BLaER1 treated with 17β-estradiol and CSF1 and Interleukin-3, amounts not matched to agents 10 nM and 100 nM (cell line): ENCODE measurements around the gene TMEM126A.
"Not testable (repeated sequence)": the region's sequence is repeated elsewhere in the genome, so short reads cannot be mapped to it uniquely, and the experiment has no call there.

Experiments used
- H3K27ac ChIP-seq, 11 experiments: shearing (Covaris generic); formaldehyde crosslinking; 2 replicates each; pipeline ENCODE4 v1.8.1; 2022
- H3K27me3 ChIP-seq, 11 experiments: shearing (Covaris generic); formaldehyde crosslinking; 2 replicates each; pipeline ENCODE4 v1.8.1; 2022
- H3K36me3 ChIP-seq, 11 experiments: shearing (Covaris generic); formaldehyde crosslinking; 2 replicates each; pipeline ENCODE4 v1.8.1; 2022
- H3K4me1 ChIP-seq, 10 experiments: shearing (Covaris generic); formaldehyde crosslinking; 2 replicates each; pipeline ENCODE4 v1.8.1; 2022
- H3K4me2 ChIP-seq, 11 experiments: shearing (Covaris generic); formaldehyde crosslinking; 2 replicates each; pipeline ENCODE4 v1.8.1; 2022
- H3K4me3 ChIP-seq, 10 experiments: shearing (Covaris generic); formaldehyde crosslinking; 2 replicates each; pipeline ENCODE4 v1.8.1; 2022
- H3K9ac ChIP-seq, 11 experiments: shearing (Covaris generic); formaldehyde crosslinking; 2 replicates each; pipeline ENCODE4 v1.8.1; 2022
- H3K9me3 ChIP-seq, 11 experiments: shearing (Covaris generic); formaldehyde crosslinking; replicated peaks in 1 of 11; 2 replicates each; pipeline ENCODE4 v1.8.1; 2022
- H4K20me1 ChIP-seq, 11 experiments: shearing (Covaris generic); formaldehyde crosslinking; 2 replicates each; pipeline ENCODE4 v1.8.1; 2022
- Cebpa-rat ChIP-seq, 11 experiments: shearing (Covaris generic); IDR thresholded peaks; 2 replicates each; pipeline ENCODE4 v1.8.1; 2022

Gene TMEM126A

DNA sequence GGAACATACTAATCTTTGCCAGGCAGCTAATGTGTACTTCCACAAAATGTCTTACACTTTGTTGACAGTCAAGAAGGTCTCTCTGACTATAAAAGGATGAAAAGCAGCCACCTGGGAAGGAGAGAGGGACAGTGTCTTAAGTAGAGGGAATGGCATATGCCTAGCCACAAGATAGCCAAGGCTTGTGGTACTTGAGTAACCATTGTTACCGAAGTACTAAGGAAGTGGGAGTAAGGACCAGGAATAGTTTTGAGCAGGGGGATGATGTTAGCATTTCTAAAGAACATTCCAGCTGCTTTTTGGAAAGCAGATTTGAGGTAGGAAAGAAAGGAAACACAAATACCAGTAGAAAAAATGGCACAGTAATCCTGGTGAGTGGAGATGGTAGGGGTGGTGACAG, 3.4 kb downstream of the TMEM126A start:
- H4K20me1 ChIP-seq, result peaks cover 6 to 40% (median 29%) of the 10 kb centered on the region in 11 experiments; a peak in 17 of 22 replicates
- H3K27me3 ChIP-seq, result no peaks in the 10 kb centered on the region
- peaks cover 30 to 56% (median 43%) of the 10 kb centered on the region in 11 experiments; a peak in 21 of 22 replicates for H3K36me3 ChIP-seq
- no peaks in the 10 kb centered on the region for H3K9me3 ChIP-seq
- no peak for TF ChIP-seq Cebpa-rat (IDR thresholded peaks at IDR 0.05)
- H3K27ac ChIP-seq, result no peak overlapping the region
- H3K9ac ChIP-seq, result no peak overlapping the region
- peaks cover 23 to 57% (median 30%) of the 10 kb centered on the region in 10 experiments for H3K4me1 ChIP-seq
- H3K4me3 ChIP-seq, result no peak overlapping the region
- H3K4me2 ChIP-seq, result no peak overlapping the region

DNA sequence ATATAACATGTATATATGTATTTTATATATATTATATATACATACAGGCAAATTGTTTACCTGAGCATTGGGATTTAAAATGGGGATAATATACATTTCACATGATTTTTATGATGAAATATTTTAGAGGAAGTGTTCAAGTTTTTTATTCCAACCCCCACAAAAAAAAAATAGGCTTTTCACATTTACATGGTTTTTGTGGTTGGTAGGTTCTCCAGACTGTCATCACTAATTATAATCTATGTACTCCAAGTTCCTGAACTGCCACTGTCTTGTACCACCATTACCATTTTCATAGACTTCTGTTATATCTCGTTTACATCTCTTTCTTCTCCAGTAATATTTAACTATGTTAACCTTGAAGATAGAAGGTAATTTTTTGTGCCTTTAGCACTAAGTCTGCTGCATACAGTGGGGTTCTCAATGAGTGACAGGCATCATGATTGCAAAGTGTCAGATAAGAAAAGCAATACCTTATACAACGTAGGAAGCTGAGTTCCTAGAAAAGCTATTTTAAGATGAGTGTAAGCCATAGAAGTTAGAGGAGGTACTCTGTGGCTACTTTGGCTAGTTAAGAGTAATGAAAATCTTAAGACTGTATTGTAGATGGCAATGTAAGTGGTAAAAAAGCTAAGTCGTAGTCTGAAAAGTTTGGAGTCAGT, 5.2 kb downstream of the TMEM126A start:
- H3K4me2 ChIP-seq, result peak overlapping the region in 5 of 11 experiments; percentile 4 to 60 (median 26); a peak in 6 of 22 replicates
- no peak overlapping the region for H3K4me3 ChIP-seq
- no peak overlapping the region for H3K27ac ChIP-seq
- H3K9me3 ChIP-seq, result no peaks in the 10 kb centered on the region
- peaks cover 7 to 58% (median 46%) of the 10 kb centered on the region in 11 experiments; a peak in 18 of 22 replicates for H4K20me1 ChIP-seq
- TF ChIP-seq Cebpa-rat (IDR thresholded peaks at IDR 0.05), result no peak
- peaks cover 16 to 49% (median 23%) of the 10 kb centered on the region in 10 experiments for H3K4me1 ChIP-seq
- no peaks in the 10 kb centered on the region for H3K27me3 ChIP-seq
- H3K9ac ChIP-seq, result no peak overlapping the region
- H3K36me3 ChIP-seq, result peaks cover 48 to 74% (median 61%) of the 10 kb centered on the region in 11 experiments

DNA sequence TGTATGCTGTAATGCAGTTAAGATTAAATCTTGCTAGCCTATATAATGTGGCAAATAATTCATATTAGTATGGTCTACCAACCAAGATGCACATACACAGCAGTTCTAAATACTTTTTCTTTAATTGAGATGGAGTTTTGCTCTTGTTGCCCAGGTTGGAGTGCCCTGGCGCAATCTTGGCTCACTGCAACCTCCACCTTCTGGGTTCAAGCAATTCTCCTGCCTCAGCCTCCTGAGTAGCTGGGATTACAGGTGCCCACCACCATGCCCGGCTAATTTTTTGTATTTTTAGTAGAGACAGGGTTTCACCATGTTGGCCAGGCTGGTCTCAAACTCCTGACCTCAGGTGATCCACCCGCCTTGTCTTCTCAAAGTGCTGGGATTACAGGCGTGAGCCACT, 6.6 kb downstream of the TMEM126A start:
- H3K36me3 ChIP-seq, result peaks cover 61 to 88% (median 75%) of the 10 kb centered on the region in 11 experiments

DNA sequence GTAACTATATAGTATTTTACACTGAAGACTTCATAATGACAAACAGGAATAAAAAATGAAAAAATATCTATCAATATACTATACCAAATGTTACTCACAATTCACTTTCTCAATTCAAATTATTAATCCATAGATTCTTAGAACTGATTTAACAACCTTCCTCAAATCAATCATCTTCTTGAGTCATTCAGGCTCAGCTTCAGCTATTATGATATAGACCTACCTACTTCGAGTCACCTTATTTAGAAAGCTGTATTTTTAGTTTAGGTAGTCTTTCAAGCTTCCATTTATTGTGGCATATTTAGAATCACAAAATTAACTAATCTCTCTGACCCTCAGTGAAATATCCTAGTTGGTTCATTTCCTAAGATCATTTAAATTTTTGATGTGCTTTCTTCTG, 9.0 kb downstream of the TMEM126A start:
- H3K4me3 ChIP-seq, result no peak overlapping the region
- no peak overlapping the region for H3K27ac ChIP-seq
- H3K4me2 ChIP-seq, result no peak overlapping the region
- peaks cover 31 to 93% (median 85%) of the 10 kb centered on the region in 11 experiments for H4K20me1 ChIP-seq
- no peaks in the 10 kb centered on the region for H3K27me3 ChIP-seq
- no peak for TF ChIP-seq Cebpa-rat (IDR thresholded peaks at IDR 0.05)
- H3K36me3 ChIP-seq, result peaks cover 63 to 96% (median 78%) of the 10 kb centered on the region in 11 experiments
- no peak overlapping the region for H3K9ac ChIP-seq
- peaks cover 10 to 54% (median 32%) of the 10 kb centered on the region in 10 experiments; a peak in 17 of 20 replicates for H3K4me1 ChIP-seq
- no peaks in the 10 kb centered on the region for H3K9me3 ChIP-seq

More for the DNA sequence above, 6.6 kb downstream of the TMEM126A start:
- not testable (repeated sequence) for H3K27me3 ChIP-seq, H3K4me3 ChIP-seq, H3K9me3 ChIP-seq, H3K27ac ChIP-seq, H3K9ac ChIP-seq, H3K4me2 ChIP-seq
- Histone ChIP-seq H3K4me1 (peaks cover 7 to 43% (median 14%) of the 10 kb centered on the region in 10 experiments), H4K20me1 (peaks cover 15 to 72% (median 61%) of the 10 kb centered on the region in 11 experiments; a peak in 19 of 22 replicates)

DNA sequence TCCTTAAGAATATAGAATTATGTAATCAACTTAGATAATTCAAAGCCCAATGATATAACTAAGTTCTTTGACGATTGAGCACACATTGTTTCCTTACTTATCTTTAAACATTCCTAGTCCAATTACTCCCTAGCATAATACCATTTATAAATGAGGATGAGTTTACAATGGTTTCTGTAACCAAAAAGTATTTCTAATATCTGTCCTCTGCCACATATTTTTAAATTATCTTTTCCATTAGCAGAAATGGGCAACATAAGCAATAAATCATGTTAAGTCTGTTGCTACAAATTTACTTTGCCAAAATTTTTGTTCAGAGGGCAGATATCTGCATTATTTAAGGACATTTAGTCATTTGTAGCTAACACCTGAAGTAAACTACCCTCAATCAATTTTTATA, 10.4 kb downstream of the TMEM126A start:
- Histone ChIP-seq H3K4me1 (peaks cover 6 to 49% (median 32%) of the 10 kb centered on the region in 10 experiments; a peak in 17 of 20 replicates), H3K27me3 (no peaks in the 10 kb centered on the region), H3K27ac (no peak overlapping the region), H4K20me1 (peaks cover 42 to 100% (median 93%) of the 10 kb centered on the region in 11 experiments), H3K9me3 (no peaks in the 10 kb centered on the region), H3K4me2 (no peak overlapping the region), H3K9ac (0 out of 22 replicates have a peak overlapping the region, but pooled peaks of 1 of the 11 experiments have one; percentile 25), H3K36me3 (peaks cover 63 to 94% (median 79%) of the 10 kb centered on the region in 11 experiments), H3K4me3 (no peak overlapping the region)
- no peak for TF ChIP-seq Cebpa-rat (IDR thresholded peaks at IDR 0.05)

DNA sequence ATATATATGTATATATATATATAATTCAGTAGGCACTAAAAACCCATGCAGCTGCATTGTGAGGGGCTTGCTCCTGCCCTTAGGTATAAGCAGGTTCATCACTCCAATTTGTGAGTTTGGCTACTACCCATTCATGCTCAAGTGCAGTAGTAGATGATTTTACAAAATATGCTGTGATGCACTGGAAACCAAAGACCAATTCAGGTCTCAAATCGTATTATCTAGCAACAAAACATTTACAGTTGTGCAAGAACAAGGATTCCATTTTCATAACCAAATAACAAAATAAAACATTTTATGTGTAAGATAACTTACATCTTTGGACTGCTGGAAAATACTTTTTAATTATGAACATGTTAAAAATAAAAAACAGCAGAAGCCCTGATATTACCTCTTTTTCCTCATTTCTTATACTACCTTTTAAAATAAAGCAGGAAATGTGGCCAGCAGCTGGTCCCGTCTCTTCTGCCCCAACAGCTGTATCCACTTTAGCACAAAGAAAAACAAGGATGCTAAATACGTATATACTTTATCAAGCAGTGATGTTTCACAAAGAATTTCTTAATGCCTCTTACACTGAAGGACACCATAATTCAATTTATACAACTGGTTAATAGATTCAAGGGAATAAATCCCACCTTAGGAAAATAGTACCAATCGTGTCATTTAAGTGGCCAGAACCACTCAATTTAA, 14.4 kb downstream of the TMEM126A start:
- Histone ChIP-seq H3K36me3 (peaks cover 35 to 64% (median 49%) of the 10 kb centered on the region in 11 experiments), H4K20me1 (peaks cover 43 to 74% (median 69%) of the 10 kb centered on the region in 11 experiments)

DNA sequence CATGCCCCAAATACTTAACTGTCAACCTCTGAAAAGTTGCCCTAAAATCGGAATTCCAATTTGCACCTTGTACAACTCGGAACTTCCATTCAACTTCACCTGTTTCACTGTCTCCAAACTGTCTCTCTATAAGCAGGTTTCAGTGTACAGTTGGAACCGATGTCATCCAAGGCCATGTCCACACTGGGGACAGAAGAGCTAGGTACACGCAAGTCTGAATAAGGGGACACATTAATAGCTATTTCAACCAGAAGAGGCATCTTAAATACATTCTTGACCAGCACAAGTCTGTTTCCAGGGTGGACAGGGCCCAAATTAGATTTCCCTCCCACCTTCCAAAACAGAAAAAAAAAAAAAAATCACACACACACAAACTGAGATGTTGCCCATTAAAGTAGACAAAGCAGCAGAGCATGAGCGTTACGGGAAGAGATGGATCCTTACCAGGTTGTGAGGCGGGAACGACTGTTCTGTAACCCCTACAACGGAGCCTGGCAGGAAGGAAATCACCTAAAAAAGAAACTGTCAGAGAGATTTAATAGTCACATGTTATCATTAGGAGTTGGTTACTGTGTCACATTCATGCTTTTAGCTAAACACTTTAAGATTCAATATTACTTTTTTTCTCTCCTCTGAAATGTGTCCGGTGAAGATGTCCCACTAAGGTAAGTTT, 15.4 kb downstream of the TMEM126A start:
- Histone ChIP-seq H3K4me3 (peak overlapping the region; percentile 85 to 99 (median 90)), H3K27me3 (no peaks in the 10 kb centered on the region), H3K27ac (peak overlapping the region; percentile 93 to 100 (median 98)), H3K9me3 (no peaks in the 10 kb centered on the region), H3K9ac (peak overlapping the region; percentile 94 to 100 (median 98)), H3K4me2 (peak overlapping the region; percentile 82 to 98 (median 91)), H3K36me3 (peaks cover 24 to 53% (median 39%) of the 10 kb centered on the region in 11 experiments; a peak in 20 of 22 replicates), H3K4me1 (peaks cover 3 to 46% (median 35%) of the 10 kb centered on the region in 10 experiments; a peak in 18 of 20 replicates), H4K20me1 (peaks cover 43 to 65% (median 58%) of the 10 kb centered on the region in 11 experiments)
- TF ChIP-seq Cebpa-rat (IDR thresholded peaks at IDR 0.05), result no peak

More for the DNA sequence above, 14.4 kb downstream of the TMEM126A start:
- Histone ChIP-seq H3K4me2 (peak overlapping the region; percentile 82 to 98 (median 91)), H3K9ac (peak overlapping the region; percentile 94 to 100 (median 98)), H3K4me1 (peaks cover 3 to 46% (median 35%) of the 10 kb centered on the region in 10 experiments; a peak in 18 of 20 replicates), H3K4me3 (peak overlapping the region; percentile 85 to 99 (median 90)), H3K9me3 (no peaks in the 10 kb centered on the region), H3K27me3 (no peaks in the 10 kb centered on the region), H3K27ac (peak overlapping the region in 3 of 11 experiments; percentile 8 to 97 (median 97); a peak in 2 of 22 replicates)
- TF ChIP-seq Cebpa-rat (IDR thresholded peaks at IDR 0.05), result no peak

DNA sequence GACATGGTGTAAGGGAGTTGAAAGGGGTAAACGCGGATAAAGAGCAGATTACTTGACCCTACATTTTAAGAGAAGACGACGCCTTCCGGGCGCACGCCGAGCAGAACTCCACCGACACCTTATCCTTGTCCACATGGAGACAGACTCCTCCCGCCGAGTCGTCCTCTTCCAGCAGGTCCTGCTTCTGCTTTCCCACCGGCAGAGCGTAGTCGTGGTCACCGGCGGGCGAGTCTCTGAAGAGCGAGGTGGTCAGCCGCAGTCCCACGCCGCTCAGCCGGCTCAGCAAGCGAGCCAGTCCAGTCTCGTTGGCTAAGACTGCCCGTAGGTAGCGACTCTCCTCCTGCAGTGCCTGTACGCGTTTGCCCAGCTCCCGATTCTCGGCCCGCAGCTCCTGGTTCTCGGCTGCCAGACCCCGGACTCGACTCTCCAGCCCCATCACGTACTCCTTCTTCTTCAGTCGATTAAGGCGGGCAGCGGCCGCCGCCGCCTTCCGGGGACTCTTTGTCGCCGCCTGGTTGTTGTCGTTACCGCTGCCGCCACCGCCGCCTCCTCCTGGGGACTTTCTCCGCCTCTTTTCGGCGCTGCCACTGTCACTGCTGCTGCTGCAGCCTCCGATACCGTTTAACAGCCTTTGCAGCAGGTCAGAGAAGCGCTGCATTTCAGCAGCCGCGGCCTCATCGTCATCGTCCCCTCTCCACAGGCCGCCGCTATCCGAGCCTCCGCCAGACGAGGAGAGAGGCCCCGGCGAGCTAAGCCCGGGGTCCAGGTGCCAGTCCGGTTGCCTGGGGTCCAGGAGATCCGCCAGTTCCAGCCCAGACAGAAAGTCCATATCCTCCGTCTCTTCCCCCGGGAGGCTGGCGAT, 16.2 kb downstream of the TMEM126A start:
- Histone ChIP-seq H3K36me3 (peaks cover 17 to 45% (median 32%) of the 10 kb centered on the region in 11 experiments; a peak in 20 of 22 replicates), H3K9ac (peak overlapping the region; percentile 94 to 100 (median 98)), H3K27me3 (no peaks in the 10 kb centered on the region), H3K9me3 (no peaks in the 10 kb centered on the region), H3K4me2 (peak overlapping the region; percentile 82 to 98 (median 91)), H3K4me1 (peaks cover 3 to 42% (median 34%) of the 10 kb centered on the region in 10 experiments; a peak in 18 of 20 replicates), H4K20me1 (peaks cover 43 to 57% (median 50%) of the 10 kb centered on the region in 11 experiments), H3K4me3 (peak overlapping the region; percentile 85 to 99 (median 90)), H3K27ac (peak overlapping the region; percentile 93 to 100 (median 98))
- TF ChIP-seq Cebpa-rat (IDR thresholded peaks at IDR 0.05), result no peak
